ENCODE data around the gene CYTH1.

The CYTH1 gene, protein sequence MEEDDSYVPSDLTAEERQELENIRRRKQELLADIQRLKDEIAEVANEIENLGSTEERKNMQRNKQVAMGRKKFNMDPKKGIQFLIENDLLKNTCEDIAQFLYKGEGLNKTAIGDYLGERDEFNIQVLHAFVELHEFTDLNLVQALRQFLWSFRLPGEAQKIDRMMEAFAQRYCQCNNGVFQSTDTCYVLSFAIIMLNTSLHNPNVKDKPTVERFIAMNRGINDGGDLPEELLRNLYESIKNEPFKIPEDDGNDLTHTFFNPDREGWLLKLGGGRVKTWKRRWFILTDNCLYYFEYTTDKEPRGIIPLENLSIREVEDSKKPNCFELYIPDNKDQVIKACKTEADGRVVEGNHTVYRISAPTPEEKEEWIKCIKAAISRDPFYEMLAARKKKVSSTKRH

DNA sequence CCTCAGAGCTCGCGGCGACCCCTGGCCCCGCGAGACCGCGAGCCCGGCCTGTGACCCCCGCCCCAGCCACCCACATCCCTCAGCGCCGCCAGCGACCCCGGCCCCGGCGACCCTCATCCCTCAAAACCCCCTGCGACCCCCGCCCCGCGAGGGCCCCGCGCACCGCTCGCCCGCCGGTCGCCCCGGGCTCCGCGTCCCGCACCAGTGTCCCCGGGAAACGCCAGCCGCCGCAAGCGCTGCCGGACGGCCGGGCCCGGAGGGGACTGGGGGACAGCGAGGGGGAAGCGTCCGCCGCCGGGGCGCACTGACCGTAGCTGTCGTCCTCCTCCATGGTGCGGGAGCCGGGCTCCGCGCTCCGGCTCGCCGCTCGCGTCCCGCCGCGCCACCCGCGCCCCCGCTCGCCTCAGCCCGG lies at the start of gene CYTH1:
CYTH1 (minus strand) TSS at position 381 of the 412 bp plus-strand sequence; CDS start at position 331, 50 bp downstream.
- DNase-seq (ENCODE audit: extremely low read depth in 1 of 2, low read depth in 1 of 2) = no peak

DNA sequence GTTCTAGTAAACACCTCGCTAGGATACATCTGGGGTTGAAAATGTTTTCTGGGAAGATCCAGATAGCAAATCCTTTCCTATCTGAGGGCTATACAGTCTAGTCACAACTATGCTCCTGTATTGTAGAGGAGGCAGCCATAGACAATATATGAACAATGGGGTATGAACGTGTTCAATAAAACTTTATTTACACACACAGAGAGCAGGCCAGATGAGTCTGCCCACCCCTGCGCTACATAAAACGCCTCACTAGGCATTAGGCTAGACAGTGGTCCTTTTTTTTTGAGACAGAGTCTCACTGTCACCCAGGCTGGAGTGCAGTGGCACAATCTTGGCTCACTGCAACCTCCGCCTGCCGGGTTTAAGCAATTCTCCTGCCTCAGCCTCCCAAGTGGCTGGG lies 47.4 kb upstream of the CYTH1 start:
- no peak for DNase-seq (ENCODE audit: extremely low read depth in 1 of 2, low read depth in 1 of 2)

DNA sequence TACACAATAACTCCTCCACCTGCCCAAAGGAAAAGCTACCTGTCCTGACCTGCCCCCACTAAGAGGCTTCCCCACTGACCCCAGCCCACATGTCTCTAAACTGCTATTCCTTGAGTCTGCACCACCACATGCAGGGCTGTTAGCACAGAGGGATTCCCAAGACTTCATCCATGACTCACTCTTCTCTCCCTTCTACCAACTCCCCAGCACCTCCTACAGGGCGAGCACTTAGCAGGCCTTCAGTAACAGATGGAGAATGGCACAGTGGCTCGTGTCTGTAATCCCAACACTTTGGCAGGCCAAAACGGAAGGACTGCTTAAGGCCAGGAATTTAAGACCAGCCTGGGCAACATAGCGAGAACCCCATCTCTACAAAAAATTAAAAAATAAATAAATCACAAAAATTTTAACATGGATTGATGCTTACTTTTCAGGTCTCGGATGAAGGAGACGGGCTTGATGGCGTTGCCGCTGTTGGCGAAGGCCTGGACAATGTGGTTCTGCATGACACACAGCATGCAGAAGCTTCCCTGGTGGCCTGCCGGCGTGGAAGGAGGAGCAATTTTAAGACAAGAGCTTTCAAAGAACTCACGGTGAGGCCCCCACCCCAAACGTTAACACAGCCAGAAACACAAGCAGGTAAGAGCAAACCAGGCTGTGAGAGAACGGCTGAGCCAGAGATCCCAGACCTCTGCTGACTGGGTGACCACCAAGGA lies 46.6 kb upstream of the CYTH1 start:
- no peak for DNase-seq (ENCODE audit: extremely low read depth in 1 of 2, low read depth in 1 of 2)

DNA sequence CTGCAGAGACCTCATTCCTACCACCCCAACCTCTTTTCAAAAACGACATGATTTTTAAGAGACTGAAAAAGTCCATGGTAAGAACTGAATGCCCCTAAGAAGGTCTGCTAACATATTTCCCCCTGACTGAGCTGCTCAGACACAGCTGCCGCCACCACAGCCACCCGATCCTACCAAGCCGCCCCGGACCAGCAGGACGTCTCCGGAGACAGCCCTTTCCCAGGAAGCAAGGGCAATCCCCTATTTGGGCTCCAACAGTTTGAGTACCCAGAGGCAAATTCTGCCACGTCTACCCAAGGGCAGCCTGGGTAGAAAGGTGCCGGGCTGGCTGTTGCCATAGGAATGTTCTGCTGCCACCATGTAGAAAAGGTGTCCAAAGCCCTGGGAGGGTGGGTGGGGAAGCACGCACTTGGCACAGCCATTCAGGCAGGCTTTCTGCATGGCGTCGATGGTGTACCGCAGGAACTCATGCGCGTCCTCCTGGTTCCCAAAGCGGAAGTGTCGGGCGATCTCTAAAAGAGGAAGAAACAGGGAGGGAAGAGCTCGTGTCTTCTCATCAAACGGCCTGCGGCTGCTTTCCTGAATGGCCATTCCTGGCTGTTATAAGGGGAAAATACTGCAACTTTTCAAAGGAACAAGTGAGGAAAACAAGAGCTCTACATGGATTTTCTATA lies 44.9 kb upstream of the CYTH1 start:
- DNase-seq (ENCODE audit: extremely low read depth in 1 of 2, low read depth in 1 of 2) = no peak

- DNase-seq (ENCODE audit: extremely low read depth in 1 of 2, low read depth in 1 of 2) = no peak
These were observed 44.3 kb upstream of the CYTH1 start for GRCh38 chr17:78826421-78826820.

GRCh38 chr17:78825696-78826095 lies 43.6 kb upstream of the CYTH1 start:
- no peak for DNase-seq (ENCODE audit: extremely low read depth in 1 of 2, low read depth in 1 of 2)

GRCh38 chr17:78824240-78824639 lies 42.2 kb upstream of the CYTH1 start:
- DNase-seq (ENCODE audit: extremely low read depth in 1 of 2, low read depth in 1 of 2) = no peak

DNA sequence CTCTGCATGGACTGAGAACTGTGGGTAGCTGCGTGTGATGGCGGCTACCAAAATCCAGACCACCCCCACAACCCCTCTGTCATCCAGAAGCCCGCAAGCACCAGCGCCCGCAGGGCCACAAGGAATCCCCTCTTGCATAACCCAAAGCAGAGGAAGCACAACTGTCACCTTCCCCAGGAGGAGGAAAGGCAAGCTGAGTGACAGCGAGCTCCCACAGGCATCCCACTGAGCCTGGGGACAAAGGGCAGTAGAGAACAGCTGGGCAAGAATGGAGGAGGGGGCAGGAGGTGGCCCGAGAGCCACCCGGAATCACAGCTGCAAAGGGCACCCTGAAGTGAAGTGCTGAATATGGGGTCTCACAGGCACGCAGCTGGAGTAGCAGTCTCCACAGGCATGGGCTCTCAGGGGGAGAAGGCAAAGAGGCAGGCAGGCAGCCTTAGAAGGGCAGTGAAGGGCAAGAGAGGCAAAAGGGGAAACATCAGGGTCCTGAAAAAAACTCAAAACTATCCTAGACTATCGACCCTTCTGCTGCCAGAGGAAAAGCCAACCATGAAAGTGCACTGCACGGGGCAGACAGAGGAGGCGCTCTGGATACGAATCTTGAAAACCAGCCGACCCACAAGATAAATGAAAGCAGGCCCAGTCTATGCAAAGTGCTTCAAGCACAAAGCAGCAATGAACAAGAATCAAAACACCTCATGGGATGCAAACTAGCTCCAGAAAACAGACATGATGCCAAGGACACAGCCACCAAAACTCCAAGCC lies 41.4 kb upstream of the CYTH1 start:
- no peak for DNase-seq (ENCODE audit: extremely low read depth in 1 of 2, low read depth in 1 of 2)

GRCh38 chr17:78822552-78822951 lies 40.5 kb upstream of the CYTH1 start:
- DNase-seq (ENCODE audit: extremely low read depth in 1 of 2, low read depth in 1 of 2) = no peak

DNA sequence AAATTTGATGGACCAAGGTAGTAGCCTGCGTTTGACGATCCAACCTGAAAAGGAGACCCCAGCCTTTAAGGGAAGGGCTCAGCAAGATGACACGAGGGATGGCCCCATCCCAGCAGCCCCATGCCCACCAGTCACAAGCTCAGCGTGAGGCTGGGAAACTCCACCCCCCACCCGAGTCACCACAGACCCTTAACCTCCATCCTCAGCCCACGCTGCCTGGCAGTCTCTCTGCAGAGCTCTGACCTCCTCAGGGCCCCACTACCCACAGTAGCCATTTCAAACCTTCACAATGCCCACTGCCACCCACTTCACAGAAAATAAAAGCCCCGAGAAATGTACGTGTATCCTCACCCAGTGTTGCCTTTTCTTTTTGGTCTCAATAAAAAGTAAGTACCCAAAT lies 39.9 kb upstream of the CYTH1 start:
- DNase-seq (ENCODE audit: extremely low read depth in 1 of 2, low read depth in 1 of 2) = no peak

DNA sequence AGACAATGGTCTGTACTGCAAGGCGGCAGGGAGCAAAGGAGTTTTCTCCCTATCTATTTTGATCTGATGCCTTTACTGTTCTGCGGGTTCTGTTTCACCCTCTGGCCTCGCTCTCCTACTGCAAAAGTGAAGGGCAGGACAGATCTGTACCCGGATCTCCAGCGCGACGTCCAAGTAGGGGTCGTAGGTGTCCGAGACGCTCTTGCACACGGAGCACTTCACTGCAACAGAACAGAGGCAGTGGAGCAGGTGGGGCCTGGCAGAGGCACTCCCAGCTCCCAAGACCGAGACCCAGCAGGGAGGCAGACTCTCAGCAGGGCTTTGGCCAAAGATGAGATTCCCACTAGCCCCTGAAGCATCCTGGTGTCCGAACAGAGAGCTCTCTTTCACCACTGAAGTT lies 38.8 kb upstream of the CYTH1 start:
- no peak for DNase-seq (ENCODE audit: extremely low read depth in 1 of 2, low read depth in 1 of 2)

DNA sequence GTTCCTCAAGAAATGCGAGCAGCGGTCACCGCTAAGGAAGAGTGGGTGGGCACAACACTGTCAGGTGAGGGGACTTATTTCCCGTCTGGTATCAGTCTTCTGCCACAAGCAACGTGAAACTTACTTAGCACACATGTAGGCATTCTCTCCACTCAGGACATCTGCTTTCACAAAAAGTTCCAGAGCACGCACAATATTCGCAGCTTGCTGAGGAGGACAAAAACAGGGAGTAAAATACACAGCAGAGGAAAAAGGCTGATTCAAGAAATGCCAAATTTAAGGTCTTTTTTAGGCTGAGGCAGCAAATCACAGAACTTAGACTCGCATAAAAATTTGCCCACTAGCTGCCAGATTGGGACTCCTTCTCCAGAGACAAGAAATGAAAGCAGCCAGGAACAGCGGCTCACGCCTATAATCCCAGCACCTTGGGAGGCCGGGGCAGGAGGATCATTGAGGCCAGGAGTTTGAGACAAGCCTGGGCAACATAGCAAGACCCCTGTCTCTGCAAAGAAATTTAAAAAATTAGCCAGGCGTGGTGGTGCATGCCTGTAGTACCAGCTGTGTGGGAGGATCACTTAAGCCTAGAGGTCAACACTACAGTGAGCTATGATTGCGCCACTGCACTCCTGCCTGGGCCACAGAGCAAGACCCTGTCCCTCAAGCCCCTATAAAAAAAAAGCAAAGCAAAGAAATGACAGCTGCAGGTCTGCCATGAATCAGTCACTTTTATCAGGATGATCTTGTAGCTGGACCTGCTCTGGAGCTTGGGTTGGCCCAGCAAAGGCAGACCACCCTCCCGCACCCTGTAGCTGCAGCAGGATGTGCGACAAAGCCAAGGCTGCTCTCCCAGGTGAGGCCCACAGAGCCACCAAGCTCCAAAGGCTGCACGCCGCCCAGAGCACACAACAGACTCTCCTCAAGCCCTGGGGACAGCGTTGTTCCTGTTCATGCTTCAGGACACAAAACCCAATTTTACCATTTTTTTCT lies 38.0 kb upstream of the CYTH1 start:
- DNase-seq (ENCODE audit: extremely low read depth in 1 of 2, low read depth in 1 of 2) = no peak

DNA sequence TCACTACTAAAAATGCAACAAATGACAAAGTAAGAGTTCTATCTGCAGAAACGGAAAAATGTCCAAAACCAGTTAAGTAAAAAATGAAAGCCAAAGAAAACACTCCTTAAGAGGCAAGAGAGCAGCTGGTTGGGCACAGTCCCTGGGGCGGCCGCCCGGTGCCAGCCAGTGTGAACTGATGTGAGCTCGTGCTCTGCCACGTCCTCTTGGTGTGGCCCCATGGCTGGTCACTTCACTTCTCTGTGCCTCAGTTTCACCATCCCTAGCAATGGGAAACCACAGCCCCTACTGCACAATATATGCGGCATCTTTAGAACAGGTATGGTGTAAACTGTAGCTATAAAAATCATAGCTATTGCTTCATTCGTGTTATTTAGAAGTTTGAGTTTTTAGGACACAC lies 37.3 kb upstream of the CYTH1 start:
- DNase-seq (ENCODE audit: extremely low read depth in 1 of 2, low read depth in 1 of 2) = no peak

- DNase-seq (ENCODE audit: extremely low read depth in 1 of 2, low read depth in 1 of 2) = no peak
These were observed 36.9 kb upstream of the CYTH1 start for GRCh38 chr17:78818932-78819331.

DNA sequence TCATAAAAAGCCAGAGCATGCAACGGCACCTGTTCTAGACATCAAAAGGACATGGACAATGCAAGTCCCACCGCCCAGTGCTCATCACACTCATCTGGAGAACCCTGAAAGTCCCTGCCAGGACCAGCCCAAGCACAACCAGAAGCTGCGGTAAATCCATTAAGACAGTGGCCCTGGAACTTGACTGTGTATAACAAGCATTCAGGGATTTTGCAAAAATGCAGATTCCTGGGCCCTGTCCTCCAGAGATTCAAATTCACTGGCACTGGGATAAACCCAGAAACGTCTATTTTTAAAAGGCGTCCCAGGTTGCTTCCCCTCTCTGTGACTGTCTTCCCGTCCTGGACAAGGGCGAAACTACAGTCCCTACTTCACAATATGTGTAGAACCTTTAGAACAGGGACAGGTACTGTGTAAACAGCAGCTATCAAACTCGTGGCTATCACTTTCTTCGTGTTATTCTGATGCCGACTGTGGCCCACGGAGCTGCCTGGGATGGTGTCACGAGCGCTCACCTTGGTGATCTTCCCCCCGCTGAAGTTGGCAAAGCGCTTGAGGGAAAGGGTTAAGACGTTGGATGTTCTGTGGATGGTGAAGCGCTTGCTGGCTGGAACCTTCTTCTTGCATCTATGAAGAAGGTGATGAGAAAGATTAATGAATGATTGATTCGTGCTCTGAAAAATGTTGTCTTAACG lies 36.2 kb upstream of the CYTH1 start:
- no peak for DNase-seq (ENCODE audit: extremely low read depth in 1 of 2, low read depth in 1 of 2)

DNA sequence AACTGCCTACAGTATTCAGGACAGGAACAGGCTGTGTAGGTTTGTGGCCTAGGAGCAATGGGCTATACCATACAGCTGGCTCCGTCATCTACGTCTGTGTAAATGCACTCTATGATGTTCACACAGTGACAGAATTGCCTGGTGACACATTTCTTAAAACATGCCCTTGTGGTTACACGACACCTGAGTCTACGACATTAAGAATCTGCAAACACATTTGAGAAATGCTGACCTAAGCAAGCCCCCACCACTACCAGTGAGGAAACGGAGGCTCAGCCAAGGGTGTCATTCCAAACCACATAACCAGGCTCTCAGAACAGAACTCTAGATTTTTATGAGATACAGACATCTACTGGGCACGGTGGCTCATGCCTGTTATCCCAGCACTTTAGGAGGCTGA lies 35.0 kb upstream of the CYTH1 start:
- peak; percentile 25 to 58 for DNase-seq (ENCODE audit: extremely low read depth in 1 of 2, low read depth in 1 of 2)

DNA sequence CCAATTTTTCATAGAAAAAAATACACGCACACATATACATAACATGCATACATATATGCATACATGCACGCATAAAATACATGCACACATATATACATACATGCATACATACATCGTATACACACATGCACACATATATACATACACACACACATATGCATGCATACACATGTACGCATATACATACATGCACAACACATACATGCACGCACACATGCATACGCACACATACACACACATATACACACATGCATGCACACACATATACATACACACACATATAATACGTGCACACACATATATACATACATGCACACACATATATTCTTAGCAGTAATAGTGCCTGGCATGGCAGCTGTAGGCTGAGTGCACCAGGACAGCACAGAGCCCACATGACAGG lies 33.6 kb upstream of the CYTH1 start:
- no peak for DNase-seq (ENCODE audit: extremely low read depth in 1 of 2, low read depth in 1 of 2)

- no peak for DNase-seq (ENCODE audit: extremely low read depth in 1 of 2, low read depth in 1 of 2)
These were observed 30.8 kb upstream of the CYTH1 start for GRCh38 chr17:78812855-78813254.

- DNase-seq (ENCODE audit: extremely low read depth in 1 of 2, low read depth in 1 of 2) = no peak
These were observed 26.1 kb upstream of the CYTH1 start for GRCh38 chr17:78808163-78808562.

All from activated CD8-positive, alpha-beta memory T cell treated with anti-CD3 and anti-CD28 coated beads for 1 hour (primary cell).